ENCODE measurements around the gene GREM2.

Gene GREM2

GRCh38 chr1:240613356-240614142, 1.6 kb upstream of the GREM2 start:
- H3K9me3 ChIP-seq, result no peaks in the 10 kb centered on the region
- no peaks in the 10 kb centered on the region for H3K36me3 ChIP-seq
- H3K27me3 ChIP-seq, result peaks cover 24% of the 10 kb centered on the region
- TF ChIP-seq, protein P1, sequence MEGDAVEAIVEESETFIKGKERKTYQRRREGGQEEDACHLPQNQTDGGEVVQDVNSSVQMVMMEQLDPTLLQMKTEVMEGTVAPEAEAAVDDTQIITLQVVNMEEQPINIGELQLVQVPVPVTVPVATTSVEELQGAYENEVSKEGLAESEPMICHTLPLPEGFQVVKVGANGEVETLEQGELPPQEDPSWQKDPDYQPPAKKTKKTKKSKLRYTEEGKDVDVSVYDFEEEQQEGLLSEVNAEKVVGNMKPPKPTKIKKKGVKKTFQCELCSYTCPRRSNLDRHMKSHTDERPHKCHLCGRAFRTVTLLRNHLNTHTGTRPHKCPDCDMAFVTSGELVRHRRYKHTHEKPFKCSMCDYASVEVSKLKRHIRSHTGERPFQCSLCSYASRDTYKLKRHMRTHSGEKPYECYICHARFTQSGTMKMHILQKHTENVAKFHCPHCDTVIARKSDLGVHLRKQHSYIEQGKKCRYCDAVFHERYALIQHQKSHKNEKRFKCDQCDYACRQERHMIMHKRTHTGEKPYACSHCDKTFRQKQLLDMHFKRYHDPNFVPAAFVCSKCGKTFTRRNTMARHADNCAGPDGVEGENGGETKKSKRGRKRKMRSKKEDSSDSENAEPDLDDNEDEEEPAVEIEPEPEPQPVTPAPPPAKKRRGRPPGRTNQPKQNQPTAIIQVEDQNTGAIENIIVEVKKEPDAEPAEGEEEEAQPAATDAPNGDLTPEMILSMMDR (IDR thresholded peaks at IDR 0.05; ENCODE audit: low read depth, low read length), result no peak
- no peaks in the 10 kb centered on the region for H3K4me1 ChIP-seq
- H3K4me3 ChIP-seq (ENCODE audit: low read depth, low read length), result no peak overlapping the region
- no peak for DNase-seq

GRCh38 chr1:240612811-240613210, 856 bp upstream of the GREM2 start:
- no peaks in the 10 kb centered on the region for H3K36me3 ChIP-seq
- no peak for DNase-seq

GRCh38 chr1:240611228-240611618, 732 bp downstream of the GREM2 start:
- Histone ChIP-seq H3K4me3 (ENCODE audit: low read depth, low read length) (peak overlapping the region; percentile 73), H3K9me3 (no peaks in the 10 kb centered on the region), H3K36me3 (no peaks in the 10 kb centered on the region), H3K27me3 (peaks cover 24% of the 10 kb centered on the region), H3K4me1 (no peaks in the 10 kb centered on the region)
- TF ChIP-seq, protein P1 (IDR thresholded peaks at IDR 0.05; ENCODE audit: low read depth, low read length), result no peak
- DNase-seq, result no peak

More at GRCh38 chr1:240612811-240613210, 856 bp upstream of the GREM2 start:
- Histone ChIP-seq H3K4me3 (ENCODE audit: low read depth, low read length) (no peak overlapping the region), H3K9me3 (no peaks in the 10 kb centered on the region), H3K4me1 (no peaks in the 10 kb centered on the region), H3K27me3 (peaks cover 24% of the 10 kb centered on the region)
- TF ChIP-seq, protein P1 (IDR thresholded peaks at IDR 0.05; ENCODE audit: low read depth, low read length), result no peak

- TF ChIP-seq, protein P1 (IDR thresholded peaks at IDR 0.05; ENCODE audit: low read depth, low read length), result no peak
- no peak for DNase-seq
Observed at GRCh38 chr1:240610636-240611035, 1.3 kb downstream of the GREM2 start.

DNA sequence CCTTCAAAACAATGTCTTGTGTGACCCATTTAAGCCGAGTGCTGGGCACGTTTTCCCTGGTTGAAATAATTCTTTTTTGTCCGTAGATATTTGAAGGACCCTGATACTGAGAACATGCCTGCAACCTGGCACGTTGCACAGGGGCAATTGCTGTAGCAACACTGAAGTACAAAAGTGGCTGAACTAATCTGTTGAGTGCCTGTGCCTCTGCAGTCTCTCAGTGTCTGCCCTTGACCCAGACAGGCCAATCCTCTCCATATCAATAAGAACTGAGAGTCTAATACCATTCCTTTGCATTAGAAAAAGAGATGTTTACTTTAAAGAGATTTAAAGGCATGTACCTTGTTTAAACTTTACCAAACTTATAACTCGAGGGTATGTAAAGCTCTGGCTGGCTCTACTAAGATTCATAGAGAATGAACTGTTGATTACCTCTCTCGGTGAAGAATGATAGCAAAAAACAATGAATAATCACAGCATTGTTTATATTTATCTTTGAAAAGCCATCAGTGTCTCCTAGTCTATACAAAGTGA, 2.4 kb downstream of the GREM2 start:
- DNase-seq, result no peak
- Histone ChIP-seq H3K27me3 (peaks cover 24% of the 10 kb centered on the region), H3K36me3 (no peaks in the 10 kb centered on the region), H3K4me3 (ENCODE audit: low read depth, low read length) (no peak overlapping the region), H3K4me1 (no peaks in the 10 kb centered on the region), H3K9me3 (no peaks in the 10 kb centered on the region)
- TF ChIP-seq, protein P1 (IDR thresholded peaks at IDR 0.05; ENCODE audit: low read depth, low read length), result no peak

More at GRCh38 chr1:240610636-240611035, 1.3 kb downstream of the GREM2 start:
- Histone ChIP-seq H3K36me3 (no peaks in the 10 kb centered on the region), H3K4me3 (ENCODE audit: low read depth, low read length) (no peak overlapping the region), H3K27me3 (peaks cover 24% of the 10 kb centered on the region), H3K9me3 (no peaks in the 10 kb centered on the region), H3K4me1 (no peaks in the 10 kb centered on the region)

GRCh38 chr1:240608707-240609106, 3.2 kb downstream of the GREM2 start:
- H3K4me3 ChIP-seq (ENCODE audit: low read depth, low read length), result no peak overlapping the region
- no peaks in the 10 kb centered on the region for H3K9me3 ChIP-seq
- peak; percentile 23 for DNase-seq
- H3K27me3 ChIP-seq, result peaks cover 24% of the 10 kb centered on the region
- TF ChIP-seq, protein P1 (IDR thresholded peaks at IDR 0.05; ENCODE audit: low read depth, low read length), result peak; percentile 65
- no peaks in the 10 kb centered on the region for H3K36me3 ChIP-seq
- H3K4me1 ChIP-seq, result no peaks in the 10 kb centered on the region
